ENCODE measurements around the gene AKR1D1.

The AKR1D1 gene

DNA sequence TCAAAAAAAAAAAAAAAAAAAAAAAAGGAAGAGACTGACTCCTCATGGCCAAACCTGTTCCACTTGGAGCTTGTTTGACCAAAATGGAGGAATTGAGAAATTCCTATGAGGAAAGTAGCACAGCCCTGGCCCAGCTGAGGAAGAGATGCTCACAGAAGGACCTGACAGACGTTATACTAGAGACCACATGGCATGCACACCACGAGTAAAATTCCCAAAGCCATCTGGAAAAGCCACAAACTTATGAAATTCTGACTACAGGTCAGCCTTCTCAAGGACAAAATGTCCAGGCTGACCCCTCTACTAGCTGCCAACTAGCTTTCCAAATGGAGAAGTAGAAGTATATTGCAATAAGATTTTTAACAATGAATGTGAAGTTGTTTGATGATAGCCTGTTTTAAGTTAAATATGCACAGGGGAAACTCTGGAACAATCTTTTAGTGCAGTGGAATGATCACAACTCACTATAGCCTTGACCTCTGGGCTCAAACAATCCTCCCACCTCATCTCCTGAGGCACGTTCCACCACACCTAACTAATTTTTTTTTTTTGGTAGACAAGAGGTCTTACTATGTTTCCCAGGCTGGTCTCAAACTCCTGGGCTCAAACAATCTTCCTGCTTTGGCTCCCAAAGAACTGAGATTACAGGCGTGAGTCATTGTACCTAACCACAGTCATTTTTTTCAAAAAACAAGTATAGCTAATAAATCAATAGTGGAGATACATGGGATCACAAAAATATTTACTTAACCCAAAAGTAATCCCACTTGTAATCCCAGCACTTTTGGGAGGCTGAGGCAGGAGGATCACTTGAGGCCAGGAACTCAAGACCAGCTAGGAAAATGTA is 75.7 kb downstream of the AKR1D1 start:
- Histone ChIP-seq H3K4me3 (ENCODE audit: low read depth in 1 of 2, low read length in 1 of 2) (no peak overlapping the region), H3K27me3 (peaks cover 8% of the 10 kb centered on the region), H3K27ac (no peak overlapping the region), H3K36me3 (no peaks in the 10 kb centered on the region), H3K9me3 (no peaks in the 10 kb centered on the region), H3K4me1 (ENCODE audit: control insufficient read depth in 1 of 2, insufficient read depth in 1 of 2, low read depth in 1 of 2, low read length in 1 of 2) (no peaks in the 10 kb centered on the region)
- TF ChIP-seq, protein P1, sequence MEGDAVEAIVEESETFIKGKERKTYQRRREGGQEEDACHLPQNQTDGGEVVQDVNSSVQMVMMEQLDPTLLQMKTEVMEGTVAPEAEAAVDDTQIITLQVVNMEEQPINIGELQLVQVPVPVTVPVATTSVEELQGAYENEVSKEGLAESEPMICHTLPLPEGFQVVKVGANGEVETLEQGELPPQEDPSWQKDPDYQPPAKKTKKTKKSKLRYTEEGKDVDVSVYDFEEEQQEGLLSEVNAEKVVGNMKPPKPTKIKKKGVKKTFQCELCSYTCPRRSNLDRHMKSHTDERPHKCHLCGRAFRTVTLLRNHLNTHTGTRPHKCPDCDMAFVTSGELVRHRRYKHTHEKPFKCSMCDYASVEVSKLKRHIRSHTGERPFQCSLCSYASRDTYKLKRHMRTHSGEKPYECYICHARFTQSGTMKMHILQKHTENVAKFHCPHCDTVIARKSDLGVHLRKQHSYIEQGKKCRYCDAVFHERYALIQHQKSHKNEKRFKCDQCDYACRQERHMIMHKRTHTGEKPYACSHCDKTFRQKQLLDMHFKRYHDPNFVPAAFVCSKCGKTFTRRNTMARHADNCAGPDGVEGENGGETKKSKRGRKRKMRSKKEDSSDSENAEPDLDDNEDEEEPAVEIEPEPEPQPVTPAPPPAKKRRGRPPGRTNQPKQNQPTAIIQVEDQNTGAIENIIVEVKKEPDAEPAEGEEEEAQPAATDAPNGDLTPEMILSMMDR (IDR thresholded peaks at IDR 0.05): no peak

DNA sequence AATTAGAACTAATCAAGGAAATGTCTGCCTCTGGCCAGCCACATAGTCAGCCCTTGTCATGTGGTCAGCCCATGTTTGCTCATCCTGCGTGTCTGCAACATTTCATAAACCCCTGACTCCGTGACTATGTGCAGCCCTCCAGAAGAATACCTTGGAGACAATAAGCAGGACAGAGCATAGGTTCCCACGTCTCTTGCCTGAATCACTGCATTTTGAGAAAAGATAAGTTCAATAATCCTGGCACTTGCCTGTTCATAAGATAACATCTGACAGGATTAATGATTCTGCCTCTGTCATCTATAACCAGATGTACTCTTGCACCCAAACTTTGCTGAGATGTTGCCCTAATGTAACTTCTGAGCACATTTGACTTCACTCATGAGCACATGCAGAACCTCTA is 78.4 kb downstream of the AKR1D1 start:
- Histone ChIP-seq H3K36me3 (no peaks in the 10 kb centered on the region), H3K27me3 (no peaks in the 10 kb centered on the region), H3K9me3 (no peaks in the 10 kb centered on the region), H3K4me1 (ENCODE audit: control insufficient read depth in 1 of 2, insufficient read depth in 1 of 2, low read depth in 1 of 2, low read length in 1 of 2) (no peaks in the 10 kb centered on the region), H3K27ac (no peak overlapping the region), H3K4me3 (ENCODE audit: low read depth in 1 of 2, low read length in 1 of 2) (no peak overlapping the region)
- TF ChIP-seq, protein P1 (IDR thresholded peaks at IDR 0.05): no peak

DNA sequence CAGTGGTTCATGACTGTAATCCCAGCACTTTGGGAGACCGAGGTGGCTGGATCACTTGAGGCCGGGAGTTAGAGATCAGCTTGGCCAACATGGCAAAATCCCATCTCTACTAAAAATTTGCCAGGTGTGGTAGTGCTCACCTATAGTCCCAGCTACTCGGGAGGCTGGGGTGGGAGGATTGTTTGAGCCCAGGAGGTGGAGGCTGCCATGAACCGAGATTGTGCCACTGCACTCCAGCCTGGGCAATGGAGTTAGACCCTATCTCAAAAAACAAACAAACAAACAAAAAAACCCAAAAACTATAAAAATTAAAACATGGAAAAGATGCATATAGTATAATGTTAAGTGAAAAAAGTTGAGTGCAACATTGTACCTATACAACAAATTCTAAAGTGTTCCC is 81.4 kb downstream of the AKR1D1 start:
- H3K4me1 ChIP-seq (ENCODE audit: control insufficient read depth in 1 of 2, insufficient read depth in 1 of 2, low read depth in 1 of 2, low read length in 1 of 2): no peaks in the 10 kb centered on the region
- H3K36me3 ChIP-seq: no peaks in the 10 kb centered on the region
- no peaks in the 10 kb centered on the region for H3K27me3 ChIP-seq
- H3K9me3 ChIP-seq: no peaks in the 10 kb centered on the region
- TF ChIP-seq, protein P1 (IDR thresholded peaks at IDR 0.05): no peak
- no peak overlapping the region for H3K27ac ChIP-seq
- H3K4me3 ChIP-seq (ENCODE audit: low read depth in 1 of 2, low read length in 1 of 2): no peak overlapping the region

DNA sequence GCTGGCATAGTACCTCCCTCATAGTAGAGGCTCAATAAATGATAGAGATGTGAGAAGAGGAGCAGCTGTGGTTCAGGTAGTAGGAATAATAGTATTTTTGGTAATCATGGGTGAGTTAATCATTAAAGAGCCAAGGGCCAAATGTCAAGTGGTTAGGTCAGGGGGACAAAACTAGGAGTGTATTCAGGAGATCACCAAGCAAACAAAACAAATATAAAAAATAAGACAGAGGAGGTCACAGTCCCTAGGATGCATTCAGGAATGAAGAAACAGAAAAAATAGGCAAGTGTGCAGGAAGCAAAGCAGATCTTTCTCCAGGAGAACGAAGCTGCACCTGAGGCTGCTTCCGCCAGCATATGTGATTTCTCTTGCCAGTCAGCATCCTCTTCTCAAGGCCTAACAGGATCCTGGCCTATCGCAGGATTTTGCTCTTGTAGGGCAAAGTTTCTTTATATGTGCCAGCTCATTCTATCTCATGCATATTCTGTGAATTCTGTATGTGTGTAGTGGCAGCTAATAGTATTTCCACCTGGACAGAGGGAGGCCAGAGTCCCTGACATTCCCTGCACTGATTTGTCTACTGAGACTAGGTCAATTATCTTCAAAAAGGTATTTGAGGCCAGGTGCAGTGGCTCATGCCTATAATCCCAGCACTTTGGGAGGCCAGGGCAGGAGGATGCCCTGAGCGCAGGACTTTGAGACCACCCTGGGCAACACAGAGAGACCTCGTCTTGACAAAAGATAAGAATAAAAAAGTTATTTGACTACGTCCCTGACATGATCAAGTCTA is 82.7 kb downstream of the AKR1D1 start:
- Histone ChIP-seq H3K4me1 (ENCODE audit: control insufficient read depth in 1 of 2, insufficient read depth in 1 of 2, low read depth in 1 of 2, low read length in 1 of 2) (no peaks in the 10 kb centered on the region), H3K4me3 (ENCODE audit: low read depth in 1 of 2, low read length in 1 of 2) (no peak overlapping the region), H3K27me3 (no peaks in the 10 kb centered on the region), H3K36me3 (no peaks in the 10 kb centered on the region), H3K9me3 (no peaks in the 10 kb centered on the region), H3K27ac (no peak overlapping the region)
- TF ChIP-seq, protein P1 (IDR thresholded peaks at IDR 0.05): no peak

DNA sequence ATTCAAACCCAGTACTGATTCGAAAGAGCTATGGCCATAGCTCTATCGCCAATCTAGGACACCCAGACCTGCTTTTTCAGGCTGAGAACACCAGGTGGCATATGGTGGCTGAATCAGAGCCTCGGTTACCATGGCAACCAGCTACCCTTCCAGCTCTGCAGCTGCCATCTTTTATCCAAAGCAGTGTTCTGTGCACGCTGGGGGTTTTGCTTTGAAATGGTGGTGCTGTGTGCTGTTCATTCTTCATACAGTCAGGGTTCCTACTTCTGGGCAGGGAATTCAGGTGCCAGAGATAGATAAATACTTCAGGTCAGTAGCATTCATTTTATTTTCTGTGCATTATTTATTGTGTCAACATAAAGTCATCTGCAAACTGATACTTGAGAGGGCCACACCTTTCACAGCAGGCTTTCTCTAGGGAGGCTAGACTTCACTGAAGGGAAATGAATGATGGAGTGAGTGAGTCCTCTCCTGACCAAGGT is 85.4 kb downstream of the AKR1D1 start:
- no peaks in the 10 kb centered on the region for H3K4me1 ChIP-seq (ENCODE audit: control insufficient read depth in 1 of 2, insufficient read depth in 1 of 2, low read depth in 1 of 2, low read length in 1 of 2)
- H3K36me3 ChIP-seq: no peaks in the 10 kb centered on the region
- H3K27ac ChIP-seq: no peak overlapping the region
- no peaks in the 10 kb centered on the region for H3K27me3 ChIP-seq
- TF ChIP-seq, protein P1 (IDR thresholded peaks at IDR 0.05): no peak
- peaks cover 12% of the 10 kb centered on the region for H3K9me3 ChIP-seq
- H3K4me3 ChIP-seq (ENCODE audit: low read depth in 1 of 2, low read length in 1 of 2): no peak overlapping the region

Data from neutrophil (primary cell).